Caco-2 (cell line): ENCODE measurements around the gene TMEM53. TPM values are rescaled to one million over a fixed set of nuclear protein-coding genes. Genes with fewer than 3 reads are reported as not detected.

Source experiments
- BruUV-seq: library from RNA; stranded (reverse); fragments of 400-500 nt; replicated peaks from 2 replicates; lab custom pipeline; 2021; lab: Mats Ljungman, UMichigan
- CTCF ChIA-PET: fragments of 300-600 bp; sonication (Branson Sonifier 250); formaldehyde crosslinking; loops from one replicate; lab custom pipeline; 2022; ENCODE audit warnings: antibody characterized with exemption; lab: Charles Lee
- POLR2A ChIA-PET: fragments of 300-600 bp; sonication (Branson Sonifier 250); formaldehyde crosslinking; loops from one replicate; lab custom pipeline; 2022; ENCODE audit warnings: antibody characterized with exemption; lab: Charles Lee
- DNase-seq, 2 experiments: peaks; one replicate each; pipeline versions ENCODE4 v3.0.0 to v3.0.0-alpha.2; 2020 to 2022
- H3K27me3 ChIP-seq: replicated peaks from 2 replicates; pipeline ENCODE4 v1.6.0; 2011; ENCODE audit warnings: low read length; ENCODE audit not compliant: control insufficient read depth, insufficient read depth
- H3K36me3 ChIP-seq: 2 replicates; pipeline ENCODE4 v1.5.1; 2011; ENCODE audit warnings: low read length; ENCODE audit not compliant: control insufficient read depth, insufficient read depth
- H3K4me1 ChIP-seq: fragments of 250-450 bp; sonication (Bioruptor Pico); 2 replicates; pipeline ENCODE4 v1.5.1; 2020; ENCODE audit warnings: mild to moderate bottlenecking
- H3K4me3 ChIP-seq: 2 replicates; pipeline ENCODE4 v1.5.1; 2011; ENCODE audit warnings: low read depth, mild to moderate bottlenecking, control low read depth, low read length
- H3K9me3 ChIP-seq: fragments of 250-450 bp; sonication (Bioruptor Pico); 2 replicates; pipeline ENCODE4 v1.5.1; 2020; ENCODE audit warnings: mild to moderate bottlenecking, moderate library complexity
- H3K27ac Mint-ChIP-seq: one replicate; pipeline ENCODE4 v1.8.0; 2022; ENCODE audit warnings: mixed read lengths; ENCODE audit not compliant: unreplicated experiment
- H3K27me3 Mint-ChIP-seq: one replicate; pipeline ENCODE4 v1.8.0; 2022; ENCODE audit warnings: mixed read lengths; ENCODE audit not compliant: insufficient read depth, unreplicated experiment
- H3K36me3 Mint-ChIP-seq: one replicate; pipeline ENCODE4 v1.8.0; 2022; ENCODE audit warnings: mild to moderate bottlenecking, mixed read lengths; ENCODE audit not compliant: insufficient read depth, unreplicated experiment
- H3K4me1 Mint-ChIP-seq: one replicate; pipeline ENCODE4 v1.8.0; 2022; ENCODE audit warnings: low read depth, mixed read lengths; ENCODE audit not compliant: unreplicated experiment
- H3K4me3 Mint-ChIP-seq: one replicate; pipeline ENCODE4 v1.8.0; 2022; ENCODE audit warnings: mild to moderate bottlenecking, moderate library complexity, mixed read lengths; ENCODE audit not compliant: unreplicated experiment
- H3K9me3 Mint-ChIP-seq: one replicate; pipeline ENCODE4 v1.8.0; 2022; ENCODE audit warnings: mixed read lengths; ENCODE audit not compliant: unreplicated experiment
- intact Hi-C: fragments of 100-400 bp; cut with micrococcal nuclease; formaldehyde crosslinking; loops from one replicate; pipeline ENCODE4 v1.10.0; 2022; ENCODE audit not compliant: unreplicated experiment
- total RNA-seq: library from RNA; stranded (reverse); gene quantifications from 2 replicates; pipeline ENCODE4 v1.2.3, GENCODE V29; 2022
- TF ChIP-seq, protein P1 (sequence below), 2 experiments: fragments of 200-600 bp in 1 of 2; IDR thresholded peaks; 1 replicate in 1 of 2; 2 replicates in 1 of 2; pipeline versions ENCODE4 v1.5.1 to v1.8.0; 2011 to 2022; ENCODE audit warnings: antibody characterized with exemption in 1 of 2, control low read depth in 1 of 2, inconsistent platforms in 1 of 2, low read depth in 1 of 2, low read length in 1 of 2, mild to moderate bottlenecking in 1 of 2, moderate library complexity in 1 of 2; ENCODE audit not compliant: insufficient read depth in 1 of 2, severe bottlenecking in 1 of 2, unreplicated experiment in 1 of 2

TMEM53 gene
- total RNA-seq, 1 experiment from 2014 or later: 4.4 TPM

DNA sequence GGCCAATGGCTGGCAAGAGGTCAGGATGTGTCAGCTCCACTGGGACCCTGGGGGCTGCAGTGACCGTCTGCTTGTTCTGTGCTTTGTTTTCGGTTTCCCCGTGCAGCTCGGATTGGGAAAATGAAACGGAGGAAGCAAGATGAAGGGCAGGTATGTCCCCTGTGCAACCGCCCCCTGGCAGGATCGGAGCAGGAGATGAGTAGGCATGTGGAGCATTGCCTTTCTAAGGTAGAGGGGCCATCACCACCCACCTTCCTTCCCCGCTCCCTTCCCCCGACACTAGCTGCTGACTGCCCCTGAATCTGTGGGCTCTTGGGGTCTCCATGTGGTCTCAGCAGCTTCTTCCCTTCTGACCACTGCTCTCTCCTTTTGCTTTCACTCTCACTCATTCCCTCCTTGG is 38.8 kb downstream of the TMEM53 start:
- peaks cover 7% of the 10 kb centered on the region for H3K4me1 Mint-ChIP-seq
- no peaks in the 10 kb centered on the region for H3K27me3 Mint-ChIP-seq
- H3K4me3 ChIP-seq: no peak overlapping the region
- TF ChIP-seq, protein P1, sequence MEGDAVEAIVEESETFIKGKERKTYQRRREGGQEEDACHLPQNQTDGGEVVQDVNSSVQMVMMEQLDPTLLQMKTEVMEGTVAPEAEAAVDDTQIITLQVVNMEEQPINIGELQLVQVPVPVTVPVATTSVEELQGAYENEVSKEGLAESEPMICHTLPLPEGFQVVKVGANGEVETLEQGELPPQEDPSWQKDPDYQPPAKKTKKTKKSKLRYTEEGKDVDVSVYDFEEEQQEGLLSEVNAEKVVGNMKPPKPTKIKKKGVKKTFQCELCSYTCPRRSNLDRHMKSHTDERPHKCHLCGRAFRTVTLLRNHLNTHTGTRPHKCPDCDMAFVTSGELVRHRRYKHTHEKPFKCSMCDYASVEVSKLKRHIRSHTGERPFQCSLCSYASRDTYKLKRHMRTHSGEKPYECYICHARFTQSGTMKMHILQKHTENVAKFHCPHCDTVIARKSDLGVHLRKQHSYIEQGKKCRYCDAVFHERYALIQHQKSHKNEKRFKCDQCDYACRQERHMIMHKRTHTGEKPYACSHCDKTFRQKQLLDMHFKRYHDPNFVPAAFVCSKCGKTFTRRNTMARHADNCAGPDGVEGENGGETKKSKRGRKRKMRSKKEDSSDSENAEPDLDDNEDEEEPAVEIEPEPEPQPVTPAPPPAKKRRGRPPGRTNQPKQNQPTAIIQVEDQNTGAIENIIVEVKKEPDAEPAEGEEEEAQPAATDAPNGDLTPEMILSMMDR (IDR thresholded peaks at IDR 0.05; ENCODE audit: insufficient read depth in 1 of 2, low read depth in 1 of 2, low read length in 1 of 2, severe bottlenecking in 1 of 2, unreplicated experiment in 1 of 2): no peak
- H3K9me3 Mint-ChIP-seq: no peaks in the 10 kb centered on the region
- intact Hi-C loops: no loop called here
- no peak overlapping the region for H3K4me3 Mint-ChIP-seq
- H3K27ac Mint-ChIP-seq: no peak overlapping the region
- POLR2A ChIA-PET: no interaction called here
- H3K9me3 ChIP-seq: no peaks in the 10 kb centered on the region
- CTCF ChIA-PET: no interaction called here
- 0 out of 2 replicates have a peak, but pooled peaks cover 4% of the 10 kb centered on the region for H3K4me1 ChIP-seq
- DNase-seq: no peak
- no peaks in the 10 kb centered on the region for H3K27me3 ChIP-seq
- BruUV-seq: no TSS peak
- H3K36me3 ChIP-seq: no peaks in the 10 kb centered on the region; the same call in 1 of the 2 replicates
- H3K36me3 Mint-ChIP-seq: peaks cover 35% of the 10 kb centered on the region

DNA sequence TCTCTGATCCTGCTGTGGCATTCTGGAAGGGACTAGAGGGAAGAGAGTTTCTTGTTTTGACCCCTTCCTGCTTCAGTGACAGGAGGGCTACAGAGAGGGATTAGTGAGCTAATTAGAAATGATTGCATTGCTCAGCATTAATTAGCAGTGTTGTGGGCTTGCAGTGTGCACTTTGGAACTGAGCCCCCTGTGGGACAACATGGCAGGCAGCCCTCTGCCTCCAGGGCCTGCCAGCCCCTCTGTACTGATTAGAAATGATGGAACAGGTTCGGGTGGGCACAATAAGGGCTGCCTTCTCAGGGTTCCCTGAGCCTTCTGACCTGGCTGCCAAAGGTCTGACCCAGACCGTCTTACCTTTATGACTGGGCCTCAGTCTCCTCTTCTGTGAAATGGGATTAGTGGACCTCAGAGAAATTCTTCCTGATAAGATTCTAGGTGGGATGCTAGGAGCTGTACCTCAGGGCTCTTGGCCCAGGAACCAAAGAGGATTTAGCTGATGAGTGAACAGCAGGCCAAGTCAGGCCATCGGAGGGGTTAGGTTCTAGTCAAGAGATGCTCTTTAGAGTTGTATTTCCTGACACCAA is 39.6 kb downstream of the TMEM53 start:
- Histone ChIP-seq H3K4me3 (no peak overlapping the region), H3K27me3 (no peaks in the 10 kb centered on the region), H3K9me3 (no peaks in the 10 kb centered on the region), H3K4me1 (0 out of 2 replicates have a peak, but pooled peaks cover 4% of the 10 kb centered on the region), H3K36me3 (no peaks in the 10 kb centered on the region; the same call in 1 of the 2 replicates)
- H3K27me3 Mint-ChIP-seq: no peaks in the 10 kb centered on the region
- TF ChIP-seq, protein P1 (IDR thresholded peaks at IDR 0.05; ENCODE audit: insufficient read depth in 1 of 2, low read depth in 1 of 2, low read length in 1 of 2, severe bottlenecking in 1 of 2, unreplicated experiment in 1 of 2): no peak
- no peak overlapping the region for H3K4me3 Mint-ChIP-seq
- CTCF ChIA-PET: no interaction called here
- intact Hi-C loops: no loop called here
- DNase-seq: no peak
- H3K4me1 Mint-ChIP-seq: peaks cover 8% of the 10 kb centered on the region
- no peak overlapping the region for H3K27ac Mint-ChIP-seq
- no peaks in the 10 kb centered on the region for H3K9me3 Mint-ChIP-seq
- no TSS peak for BruUV-seq
- POLR2A ChIA-PET: no interaction called here
- H3K36me3 Mint-ChIP-seq: peaks cover 35% of the 10 kb centered on the region

DNA sequence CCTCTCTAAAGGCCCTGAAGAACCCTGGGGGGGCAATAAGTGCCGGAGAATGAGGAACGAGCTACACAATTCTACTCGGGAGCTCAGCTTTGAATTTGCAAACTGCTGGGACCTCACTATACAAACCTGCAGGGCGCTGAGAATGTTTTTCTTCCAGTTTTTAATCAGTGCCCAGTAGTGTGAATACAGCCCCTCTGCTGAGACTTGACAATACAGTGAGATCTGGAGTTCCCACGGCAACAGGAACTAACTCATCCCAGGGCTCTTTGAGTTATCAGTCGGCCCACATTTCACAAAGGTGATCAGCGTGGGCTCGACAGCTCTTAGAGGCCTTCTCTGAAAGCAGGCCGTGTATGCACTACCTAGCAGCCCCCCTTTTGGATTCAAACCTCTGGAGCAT is 41.7 kb downstream of the TMEM53 start:
- Histone ChIP-seq H3K4me3 (peak overlapping the region; percentile 77), H3K9me3 (no peaks in the 10 kb centered on the region), H3K4me1 (0 out of 2 replicates have a peak, but pooled peaks cover 4% of the 10 kb centered on the region), H3K27me3 (no peaks in the 10 kb centered on the region), H3K36me3 (no peaks in the 10 kb centered on the region; the same call in 1 of the 2 replicates)
- TF ChIP-seq, protein P1 (IDR thresholded peaks at IDR 0.05; ENCODE audit: insufficient read depth in 1 of 2, low read depth in 1 of 2, low read length in 1 of 2, severe bottlenecking in 1 of 2, unreplicated experiment in 1 of 2): no peak
- Mint-ChIP-seq H3K27ac (peak overlapping the region; percentile 94), H3K27me3 (no peaks in the 10 kb centered on the region), H3K4me3 (peak overlapping the region; percentile 86), H3K36me3 (peaks cover 26% of the 10 kb centered on the region), H3K9me3 (no peaks in the 10 kb centered on the region), H3K4me1 (peaks cover 8% of the 10 kb centered on the region)
- intact Hi-C loops: no loop called here
- BruUV-seq: no TSS peak
- DNase-seq: no peak
- POLR2A ChIA-PET: interaction anchor here (0.5 to 1.9 kb wide), 7 partner anchors 10 to 294 kb away, joined by 3 to 11 read pairs (median 6); partner anchors contain the start of genes ARMH1 and TMEM53
- CTCF ChIA-PET: interaction anchor here (0.7 to 1.2 kb wide), 2 partner anchors 19 to 42 kb away, joined by 3 read pairs; no protein-coding TSS in a partner anchor
